GM19035 (cell line): Measurements from ENCODE around the gene TENT4B.

ENCODE experiments used
- ATAC-seq: cut with Tn5 transposase; IDR thresholded peaks from one replicate; pipeline ENCODE4 v1.9.1; 2021; ENCODE audit not compliant: unreplicated experiment

TENT4B gene

GRCh38 chr16:50268352-50268751 is 115.2 kb downstream of the TENT4B start:
- ATAC-seq, result no peak

- no peak for ATAC-seq
Observed at GRCh38 chr16:50269061-50269705, 116.1 kb downstream of the TENT4B start.

GRCh38 chr16:50269769-50270509 is 116.8 kb downstream of the TENT4B start:
- no peak for ATAC-seq

GRCh38 chr16:50270510-50271147 is 117.5 kb downstream of the TENT4B start:
- ATAC-seq, result no peak

- ATAC-seq, result no peak
Observed at GRCh38 chr16:50271148-50272041, 118.3 kb downstream of the TENT4B start.

GRCh38 chr16:50272111-50272571 is 119.0 kb downstream of the TENT4B start:
- no peak for ATAC-seq

GRCh38 chr16:50272687-50273381 is 119.7 kb downstream of the TENT4B start:
- ATAC-seq, result no peak

GRCh38 chr16:50273382-50273690 is 120.2 kb downstream of the TENT4B start:
- ATAC-seq, result no peak

GRCh38 chr16:50273888-50274325 is 120.8 kb downstream of the TENT4B start:
- ATAC-seq, result peak; percentile 70

GRCh38 chr16:50274326-50275097 is 121.4 kb downstream of the TENT4B start:
- ATAC-seq, result peak; percentile 39

GRCh38 chr16:50275098-50275415 is 122.0 kb downstream of the TENT4B start:
- ATAC-seq, result no peak

- ATAC-seq, result no peak
Observed at GRCh38 chr16:50275428-50276325, 122.6 kb downstream of the TENT4B start.

GRCh38 chr16:50276326-50276640 is 123.2 kb downstream of the TENT4B start:
- no peak for ATAC-seq

GRCh38 chr16:50276801-50277555 is 123.9 kb downstream of the TENT4B start:
- ATAC-seq, result no peak

GRCh38 chr16:50278251-50278650 is 125.1 kb downstream of the TENT4B start:
- ATAC-seq, result no peak

GRCh38 chr16:50279504-50279865 is 126.4 kb downstream of the TENT4B start:
- no peak for ATAC-seq

- no peak for ATAC-seq
Observed at GRCh38 chr16:50280932-50281331, 127.8 kb downstream of the TENT4B start.
